ENCODE measurements around the gene OMG.

- TF ChIP-seq CTCF (IDR thresholded peaks at IDR 0.05; ENCODE audit: poor library complexity) (no peak), EZH2phosphoT487 (IDR thresholded peaks at IDR 0.05; ENCODE audit: low read depth, severe bottlenecking, unreplicated experiment) (no peak), EZH2 (IDR thresholded peaks at IDR 0.05; ENCODE audit: borderline replicate concordance) (no peak)
These were observed 42.4 kb downstream of the OMG start for GRCh38 chr17:31254654-31255053.

All from hepatocyte (in vitro differentiated cells).